HG03060 (cell line): ENCODE results near the gene ADAM12.
"Not testable (repeated sequence)": the region's sequence is repeated elsewhere in the genome, so short reads cannot be mapped to it uniquely, and the experiment has no call there.

Source experiments
- ATAC-seq: cut with Tn5 transposase; IDR thresholded peaks from one replicate; pipeline ENCODE4 v1.9.1; 2021; ENCODE audit warnings: low read depth, moderate number of reproducible peaks; ENCODE audit not compliant: unreplicated experiment

ADAM12 gene

GRCh38 chr10:126068322-126068721 is 320.0 kb downstream of the ADAM12 start:
- ATAC-seq, result no peak

- ATAC-seq, result no peak
These were observed 321.8 kb downstream of the ADAM12 start for GRCh38 chr10:126066456-126066855.

GRCh38 chr10:126065751-126066377 is 322.4 kb downstream of the ADAM12 start:
- ATAC-seq, result no peak

GRCh38 chr10:126064512-126064911 is 323.8 kb downstream of the ADAM12 start:
- ATAC-seq, result no peak

- ATAC-seq, result no peak
These were observed 324.9 kb downstream of the ADAM12 start for GRCh38 chr10:126063353-126063791.

- no peak for ATAC-seq
These were observed 325.9 kb downstream of the ADAM12 start for GRCh38 chr10:126062131-126063032.

GRCh38 chr10:126061526-126061925 is 326.8 kb downstream of the ADAM12 start:
- ATAC-seq, result no peak

GRCh38 chr10:126060261-126060931 is 327.9 kb downstream of the ADAM12 start:
- ATAC-seq, result no peak

- ATAC-seq, result no peak
These were observed 329.0 kb downstream of the ADAM12 start for GRCh38 chr10:126059076-126059826.

- no peak for ATAC-seq
These were observed 329.8 kb downstream of the ADAM12 start for GRCh38 chr10:126058507-126058906.

GRCh38 chr10:126058104-126058503 is 330.2 kb downstream of the ADAM12 start:
- ATAC-seq, result no peak

GRCh38 chr10:126057494-126057893 is 330.8 kb downstream of the ADAM12 start:
- ATAC-seq, result no peak

- ATAC-seq, result no peak
These were observed 334.1 kb downstream of the ADAM12 start for GRCh38 chr10:126054191-126054590.

- no peak for ATAC-seq
These were observed 336.1 kb downstream of the ADAM12 start for GRCh38 chr10:126052171-126052570.

- ATAC-seq, result no peak
These were observed 338.2 kb downstream of the ADAM12 start for GRCh38 chr10:126049759-126050700.

GRCh38 chr10:126047749-126048148 is 340.5 kb downstream of the ADAM12 start:
- not testable (repeated sequence) for ATAC-seq

- ATAC-seq, result no peak
These were observed 341.4 kb downstream of the ADAM12 start for GRCh38 chr10:126046831-126047230.

GRCh38 chr10:126045861-126046260 is 342.4 kb downstream of the ADAM12 start:
- ATAC-seq, result no peak

GRCh38 chr10:126043389-126043788 is 344.9 kb downstream of the ADAM12 start:
- no peak for ATAC-seq
